HCT116 (cell line): ENCODE results near the gene INPP5D.

Experiments used
- CEBPB ChIP-seq: IDR thresholded peaks from 2 replicates; pipeline ENCODE4 v1.6.1; 2012; ENCODE audit warnings: low read depth
- EGR1 ChIP-seq: IDR thresholded peaks from 2 replicates; pipeline ENCODE4 v1.6.1; 2012; ENCODE audit warnings: low read depth
- EZH2 ChIP-seq: fragments of 200-600 bp; sonication (generic); IDR thresholded peaks from 2 replicates; pipeline ENCODE4 v1.6.1; 2017; ENCODE audit warnings: antibody characterized with exemption, mixed run types
- JUND ChIP-seq: IDR thresholded peaks from 2 replicates; pipeline ENCODE4 v1.6.1; 2012
- POLR2A ChIP-seq: IDR thresholded peaks from 2 replicates; pipeline ENCODE4 v1.7.0; 2011; ENCODE audit warnings: borderline replicate concordance; ENCODE audit not compliant: insufficient read depth, insufficient read length; ENCODE audit errors: extremely low read depth
- POLR2AphosphoS5 ChIP-seq: IDR thresholded peaks from 2 replicates; pipeline ENCODE4 v1.6.1; 2011; ENCODE audit warnings: mild to moderate bottlenecking, low read depth, low read length, moderate library complexity
- SIN3A ChIP-seq: IDR thresholded peaks from 2 replicates; pipeline ENCODE4 v1.6.1; 2012; ENCODE audit warnings: low read depth
- SP1 ChIP-seq: IDR thresholded peaks from 2 replicates; pipeline ENCODE4 v1.6.1; 2012; ENCODE audit warnings: low read depth
- SRF ChIP-seq: IDR thresholded peaks from 2 replicates; pipeline ENCODE4 v1.6.1; 2012; ENCODE audit warnings: low read depth
- YY1 ChIP-seq: IDR thresholded peaks from 2 replicates; pipeline ENCODE4 v1.6.1; 2011; ENCODE audit warnings: low read length, low read depth, moderate library complexity, mild to moderate bottlenecking; ENCODE audit not compliant: insufficient replicate concordance; ENCODE audit errors: extremely low read depth
- TF ChIP-seq, protein P1 (sequence below): IDR thresholded peaks from 2 replicates; pipeline ENCODE4 v1.6.1; 2012
- TF ChIP-seq, protein P2 (sequence below), 3 experiments: fragments of 200-600 bp in 1 of 3; sonication (generic) in 1 of 3; IDR thresholded peaks in 2 of 3; conservative IDR thresholded peaks in 1 of 3; 2 replicates each; pipeline ENCODE4 v1.5.1; 2012 to 2017; ENCODE audit warnings: low read depth in 2 of 3, low read length in 2 of 3, antibody characterized with exemption in 1 of 3, borderline replicate concordance in 1 of 3, control low read depth in 1 of 3, mild to moderate bottlenecking in 1 of 3, mixed read lengths in 1 of 3, mixed run types in 1 of 3, moderate library complexity in 1 of 3; ENCODE audit not compliant: insufficient read depth in 1 of 3
- TF ChIP-seq, protein P3 (sequence below): IDR thresholded peaks from 2 replicates; pipeline ENCODE4 v1.6.1; 2012
- TF ChIP-seq, protein P4 (sequence below): IDR thresholded peaks from 2 replicates; pipeline ENCODE4 v1.6.1; 2012; ENCODE audit warnings: low read depth

DNA sequence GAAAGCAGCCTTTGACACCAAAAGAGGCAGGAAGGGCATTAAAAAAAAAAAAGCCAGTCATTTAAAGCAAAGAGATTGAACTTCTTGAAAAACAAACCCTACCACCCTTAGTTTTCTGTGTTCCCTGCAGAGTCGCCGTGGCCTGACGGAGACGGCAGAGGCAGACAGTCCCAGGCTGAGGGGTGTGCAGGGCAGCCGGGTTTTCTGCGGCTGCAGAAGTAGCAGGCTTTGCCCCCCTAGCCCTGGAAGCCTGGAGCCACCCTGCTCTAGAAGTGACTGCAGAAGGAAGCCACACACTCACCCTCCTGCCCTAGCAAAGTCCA lies 2.8 kb downstream of the INPP5D start:
- no peak for TF ChIP-seq EZH2
- TF ChIP-seq CEBPB, result no peak
- TF ChIP-seq SIN3A, result no peak
- no peak for TF ChIP-seq POLR2A
- TF ChIP-seq, protein P1, sequence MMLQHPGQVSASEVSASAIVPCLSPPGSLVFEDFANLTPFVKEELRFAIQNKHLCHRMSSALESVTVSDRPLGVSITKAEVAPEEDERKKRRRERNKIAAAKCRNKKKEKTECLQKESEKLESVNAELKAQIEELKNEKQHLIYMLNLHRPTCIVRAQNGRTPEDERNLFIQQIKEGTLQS, result no peak
- TF ChIP-seq, protein P2, sequence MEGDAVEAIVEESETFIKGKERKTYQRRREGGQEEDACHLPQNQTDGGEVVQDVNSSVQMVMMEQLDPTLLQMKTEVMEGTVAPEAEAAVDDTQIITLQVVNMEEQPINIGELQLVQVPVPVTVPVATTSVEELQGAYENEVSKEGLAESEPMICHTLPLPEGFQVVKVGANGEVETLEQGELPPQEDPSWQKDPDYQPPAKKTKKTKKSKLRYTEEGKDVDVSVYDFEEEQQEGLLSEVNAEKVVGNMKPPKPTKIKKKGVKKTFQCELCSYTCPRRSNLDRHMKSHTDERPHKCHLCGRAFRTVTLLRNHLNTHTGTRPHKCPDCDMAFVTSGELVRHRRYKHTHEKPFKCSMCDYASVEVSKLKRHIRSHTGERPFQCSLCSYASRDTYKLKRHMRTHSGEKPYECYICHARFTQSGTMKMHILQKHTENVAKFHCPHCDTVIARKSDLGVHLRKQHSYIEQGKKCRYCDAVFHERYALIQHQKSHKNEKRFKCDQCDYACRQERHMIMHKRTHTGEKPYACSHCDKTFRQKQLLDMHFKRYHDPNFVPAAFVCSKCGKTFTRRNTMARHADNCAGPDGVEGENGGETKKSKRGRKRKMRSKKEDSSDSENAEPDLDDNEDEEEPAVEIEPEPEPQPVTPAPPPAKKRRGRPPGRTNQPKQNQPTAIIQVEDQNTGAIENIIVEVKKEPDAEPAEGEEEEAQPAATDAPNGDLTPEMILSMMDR (IDR thresholded peaks at IDR 0.05 in 2 of 3, conservative IDR thresholded peaks at IDR 0.05 in 1 of 3; ENCODE audit: borderline replicate concordance in 1 of 3, insufficient read depth in 1 of 3, low read depth in 2 of 3, low read length in 2 of 3), result no peak
- TF ChIP-seq, protein P3, sequence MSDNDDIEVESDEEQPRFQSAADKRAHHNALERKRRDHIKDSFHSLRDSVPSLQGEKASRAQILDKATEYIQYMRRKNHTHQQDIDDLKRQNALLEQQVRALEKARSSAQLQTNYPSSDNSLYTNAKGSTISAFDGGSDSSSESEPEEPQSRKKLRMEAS, result no peak
- no peak for TF ChIP-seq YY1
- TF ChIP-seq, protein P4, sequence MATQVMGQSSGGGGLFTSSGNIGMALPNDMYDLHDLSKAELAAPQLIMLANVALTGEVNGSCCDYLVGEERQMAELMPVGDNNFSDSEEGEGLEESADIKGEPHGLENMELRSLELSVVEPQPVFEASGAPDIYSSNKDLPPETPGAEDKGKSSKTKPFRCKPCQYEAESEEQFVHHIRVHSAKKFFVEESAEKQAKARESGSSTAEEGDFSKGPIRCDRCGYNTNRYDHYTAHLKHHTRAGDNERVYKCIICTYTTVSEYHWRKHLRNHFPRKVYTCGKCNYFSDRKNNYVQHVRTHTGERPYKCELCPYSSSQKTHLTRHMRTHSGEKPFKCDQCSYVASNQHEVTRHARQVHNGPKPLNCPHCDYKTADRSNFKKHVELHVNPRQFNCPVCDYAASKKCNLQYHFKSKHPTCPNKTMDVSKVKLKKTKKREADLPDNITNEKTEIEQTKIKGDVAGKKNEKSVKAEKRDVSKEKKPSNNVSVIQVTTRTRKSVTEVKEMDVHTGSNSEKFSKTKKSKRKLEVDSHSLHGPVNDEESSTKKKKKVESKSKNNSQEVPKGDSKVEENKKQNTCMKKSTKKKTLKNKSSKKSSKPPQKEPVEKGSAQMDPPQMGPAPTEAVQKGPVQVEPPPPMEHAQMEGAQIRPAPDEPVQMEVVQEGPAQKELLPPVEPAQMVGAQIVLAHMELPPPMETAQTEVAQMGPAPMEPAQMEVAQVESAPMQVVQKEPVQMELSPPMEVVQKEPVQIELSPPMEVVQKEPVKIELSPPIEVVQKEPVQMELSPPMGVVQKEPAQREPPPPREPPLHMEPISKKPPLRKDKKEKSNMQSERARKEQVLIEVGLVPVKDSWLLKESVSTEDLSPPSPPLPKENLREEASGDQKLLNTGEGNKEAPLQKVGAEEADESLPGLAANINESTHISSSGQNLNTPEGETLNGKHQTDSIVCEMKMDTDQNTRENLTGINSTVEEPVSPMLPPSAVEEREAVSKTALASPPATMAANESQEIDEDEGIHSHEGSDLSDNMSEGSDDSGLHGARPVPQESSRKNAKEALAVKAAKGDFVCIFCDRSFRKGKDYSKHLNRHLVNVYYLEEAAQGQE, result no peak
- no peak for TF ChIP-seq POLR2AphosphoS5
- no peak for TF ChIP-seq SRF
- no peak for TF ChIP-seq JUND
- TF ChIP-seq EGR1, result no peak
- no peak for TF ChIP-seq SP1
